Ovary (tissue), 3 donors: ENCODE results near the gene CGB5.

Experiments used
- EP300 ChIP-seq: sonication (generic); formaldehyde crosslinking; IDR thresholded peaks from one replicate; pipeline ENCODE4 v1.6.1; 2017; ENCODE audit warnings: antibody characterized with exemption
- POLR2A ChIP-seq: fragments of 450-650 bp; IDR thresholded peaks from one replicate; pipeline ENCODE4 v1.6.1; 2017; ENCODE audit warnings: antibody characterized with exemption, mild to moderate bottlenecking, moderate library complexity
- TF ChIP-seq, protein P1 (sequence below), 3 donors: fragments of 450-650 bp in 2 of 3; fragments of 200-600 bp in 1 of 3; IDR thresholded peaks; one replicate each; pipeline versions ENCODE4 v1.5.1 to v1.8.0; 2016 to 2022; ENCODE audit warnings: antibody characterized with exemption in 3 of 3, mild to moderate bottlenecking in 1 of 3
- donor health status: DM: no; HTN: no; CAD: no.

DNA sequence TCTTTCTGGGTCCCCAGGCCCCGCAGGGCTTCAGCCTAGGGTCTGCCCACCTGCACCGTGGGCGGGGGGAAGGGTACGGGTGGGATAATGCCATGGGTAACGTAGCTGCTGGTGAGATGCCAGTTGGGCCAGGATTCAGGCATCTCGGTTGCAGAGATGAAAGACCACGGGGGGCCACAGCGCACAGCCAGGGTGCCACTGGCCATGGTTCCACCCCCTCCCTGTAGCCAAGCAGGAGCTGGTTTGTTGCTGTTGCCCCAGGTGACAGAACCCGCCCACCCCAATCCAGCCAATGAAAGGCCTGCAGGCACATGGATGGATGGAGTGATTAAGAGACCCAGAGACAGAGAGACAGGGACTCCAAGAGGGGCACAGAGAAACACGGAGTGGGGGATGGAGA lies 14.9 kb downstream of the CGB5 start:
- TF ChIP-seq, protein P1, sequence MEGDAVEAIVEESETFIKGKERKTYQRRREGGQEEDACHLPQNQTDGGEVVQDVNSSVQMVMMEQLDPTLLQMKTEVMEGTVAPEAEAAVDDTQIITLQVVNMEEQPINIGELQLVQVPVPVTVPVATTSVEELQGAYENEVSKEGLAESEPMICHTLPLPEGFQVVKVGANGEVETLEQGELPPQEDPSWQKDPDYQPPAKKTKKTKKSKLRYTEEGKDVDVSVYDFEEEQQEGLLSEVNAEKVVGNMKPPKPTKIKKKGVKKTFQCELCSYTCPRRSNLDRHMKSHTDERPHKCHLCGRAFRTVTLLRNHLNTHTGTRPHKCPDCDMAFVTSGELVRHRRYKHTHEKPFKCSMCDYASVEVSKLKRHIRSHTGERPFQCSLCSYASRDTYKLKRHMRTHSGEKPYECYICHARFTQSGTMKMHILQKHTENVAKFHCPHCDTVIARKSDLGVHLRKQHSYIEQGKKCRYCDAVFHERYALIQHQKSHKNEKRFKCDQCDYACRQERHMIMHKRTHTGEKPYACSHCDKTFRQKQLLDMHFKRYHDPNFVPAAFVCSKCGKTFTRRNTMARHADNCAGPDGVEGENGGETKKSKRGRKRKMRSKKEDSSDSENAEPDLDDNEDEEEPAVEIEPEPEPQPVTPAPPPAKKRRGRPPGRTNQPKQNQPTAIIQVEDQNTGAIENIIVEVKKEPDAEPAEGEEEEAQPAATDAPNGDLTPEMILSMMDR (IDR thresholded peaks at IDR 0.05): no peak
- TF ChIP-seq POLR2A (no peak), EP300 (no peak)
